NCI-H1417 treated with DMSO at 0.1 percent for 48 hours (cell line): ENCODE results near the gene LSM12.
A peak's percentile ranks its signal among the peaks of the same experiment; 100 is the strongest.
"Not testable (repeated sequence)": the region's sequence is repeated elsewhere in the genome, so short reads cannot be mapped to it uniquely, and the experiment has no call there.

ENCODE experiments used
- DNase-seq: peaks from one replicate; lab custom pipeline; 2025; lab: John Stamatoyannopoulos, UW

Gene LSM12

GRCh38 chr17:44007346-44008204 is 58.9 kb downstream of the LSM12 start:
- DNase-seq = no peak

GRCh38 chr17:44006598-44007345 is 59.7 kb downstream of the LSM12 start:
- peak; percentile 48 for DNase-seq

- DNase-seq = no peak
Measured at GRCh38 chr17:44006272-44006597, 60.2 kb downstream of the LSM12 start.

GRCh38 chr17:44005527-44006271 is 60.8 kb downstream of the LSM12 start:
- no peak for DNase-seq

- DNase-seq = no peak
Measured at GRCh38 chr17:44004761-44005526, 61.5 kb downstream of the LSM12 start.

GRCh38 chr17:44004077-44004760 is 62.3 kb downstream of the LSM12 start, which contains the start of gene NAGS:
Gene NAGS (plus strand): TSS chr17:44004622. CDS start chr17:44004664, 42 bp downstream.
- DNase-seq = no peak

GRCh38 chr17:44002141-44002848 is 64.2 kb downstream of the LSM12 start:
- no peak for DNase-seq

- no peak for DNase-seq
Measured at GRCh38 chr17:44001461-44001920, 65.0 kb downstream of the LSM12 start.

GRCh38 chr17:44000871-44001460 is 65.5 kb downstream of the LSM12 start:
- DNase-seq = no peak

- DNase-seq = no peak
Measured at GRCh38 chr17:44000141-44000860, 66.2 kb downstream of the LSM12 start.

GRCh38 chr17:43999024-43999423 is 67.4 kb downstream of the LSM12 start:
- no peak for DNase-seq

GRCh38 chr17:43998552-43998951 is 67.9 kb downstream of the LSM12 start:
- no peak for DNase-seq

- DNase-seq = not testable (repeated sequence)
Measured at GRCh38 chr17:43997180-43997579, 69.3 kb downstream of the LSM12 start.

GRCh38 chr17:43995150-43995471 is 71.4 kb downstream of the LSM12 start:
- no peak for DNase-seq

- no peak for DNase-seq
Measured at GRCh38 chr17:43994272-43995149, 72.0 kb downstream of the LSM12 start.

- DNase-seq = no peak
Measured at GRCh38 chr17:43992641-43993040, 73.8 kb downstream of the LSM12 start.

- no peak for DNase-seq
Measured at GRCh38 chr17:43988301-43988700, 78.2 kb downstream of the LSM12 start.
